T-helper 1 cell treated with Interleukin-12 subunit alpha and Interleukin-12 subunit beta and Interleukin-4 antibody, amounts not matched to agents 30 ng/mL and 1 ng/mL, for 36 hours (primary cell): ENCODE results near the gene UBE2I. TPM values are rescaled to one million over a fixed set of nuclear protein-coding genes. Genes with fewer than 3 reads are reported as not detected.

ENCODE experiments used
- intact Hi-C: fragments of 100-400 bp; cut with micrococcal nuclease; formaldehyde crosslinking; loops from one replicate; pipeline ENCODE4 v1.15.1; 2024
- total RNA-seq: library from RNA; stranded (reverse); gene quantifications from 2 replicates; pipeline ENCODE4 v1.2.3, GENCODE V29; 2022

The UBE2I gene
- total RNA-seq, 1 donor from 2014 or later = 224 TPM

GRCh38 chr16:1311738-1312466 is 2.5 kb downstream of the UBE2I start:
- intact Hi-C loops = loop anchor here (2.0 kb wide), 1 partner anchor 109 kb away; the partner anchor contains the start of gene UQCC4

GRCh38 chr16:1312467-1312816 is 3.0 kb downstream of the UBE2I start:
- intact Hi-C loops = no loop called here

- intact Hi-C loops = no loop called here
These were observed 3.5 kb downstream of the UBE2I start for GRCh38 chr16:1312903-1313302.

GRCh38 chr16:1313721-1314369 is 4.4 kb downstream of the UBE2I start:
- intact Hi-C loops = no loop called here

- intact Hi-C loops = no loop called here
These were observed 5.1 kb downstream of the UBE2I start for GRCh38 chr16:1314399-1315068.

- intact Hi-C loops = no loop called here
These were observed 5.9 kb downstream of the UBE2I start for GRCh38 chr16:1315081-1316032.

- intact Hi-C loops = no loop called here
These were observed 6.6 kb downstream of the UBE2I start for GRCh38 chr16:1316033-1316405.

GRCh38 chr16:1317479-1318267 is 8.2 kb downstream of the UBE2I start:
- intact Hi-C loops = no loop called here

GRCh38 chr16:1318268-1318545 is 8.8 kb downstream of the UBE2I start:
- intact Hi-C loops = no loop called here

GRCh38 chr16:1319041-1319440 is 9.6 kb downstream of the UBE2I start:
- intact Hi-C loops = no loop called here

GRCh38 chr16:1320097-1320496 is 10.7 kb downstream of the UBE2I start:
- intact Hi-C loops = no loop called here

- intact Hi-C loops = no loop called here
These were observed 11.3 kb downstream of the UBE2I start for GRCh38 chr16:1320658-1321240.

GRCh38 chr16:1322407-1322806 is 13.0 kb downstream of the UBE2I start:
- intact Hi-C loops = no loop called here

- intact Hi-C loops = no loop called here
These were observed 14.1 kb downstream of the UBE2I start for GRCh38 chr16:1323296-1324239.

- intact Hi-C loops = no loop called here
These were observed 14.9 kb downstream of the UBE2I start for GRCh38 chr16:1324286-1324826.

GRCh38 chr16:1325261-1325660 is 15.8 kb downstream of the UBE2I start:
- intact Hi-C loops = no loop called here

GRCh38 chr16:1325673-1326371 is 16.4 kb downstream of the UBE2I start:
- intact Hi-C loops = no loop called here

- intact Hi-C loops = no loop called here
These were observed 17.0 kb downstream of the UBE2I start for GRCh38 chr16:1326391-1326790.
